Endothelial cell of umbilical vein (primary cell): Measurements from ENCODE around the gene ANKRD33B. TPM values are rescaled to one million over a fixed set of nuclear protein-coding genes. Genes with fewer than 3 reads are reported as not detected.

Experiments used
- BruUV-seq: library from RNA; stranded (reverse); fragments of 400-500 nt; replicated peaks from 2 replicates; lab custom pipeline; 2021; lab: Mats Ljungman, UMichigan
- CTCF ChIA-PET: fragments of 300-600, 350-600 bp; sonication (Branson Sonifier 250); formaldehyde crosslinking; loops from one replicate; lab custom pipeline; 2021; ENCODE audit warnings: antibody characterized with exemption, inconsistent platforms; lab: Charles Lee
- POLR2A ChIA-PET: fragments of 300-600, 350-600 bp; sonication (Branson Sonifier 250); formaldehyde crosslinking; loops from one replicate; lab custom pipeline; 2021; ENCODE audit warnings: antibody characterized with exemption, inconsistent platforms; lab: Charles Lee
- DNase-seq: peaks from one replicate; pipeline ENCODE4 v3.0.0-alpha.2; 2011; ENCODE audit warnings: low read depth, low spot score
- FAIRE-seq: peaks from 2 replicates; lab custom pipeline; 2011; peaks lifted over from hg19 to GRCh38; lab: Jason Lieb, UNC
- H2AFZ ChIP-seq: 2 replicates; pipeline ENCODE4 v1.6.0; 2012; ENCODE audit warnings: low read depth, low read length, control low read depth, inconsistent platforms
- H3K27ac ChIP-seq: 2 replicates; pipeline ENCODE4 v1.5.1; 2011; ENCODE audit warnings: low read depth, mild to moderate bottlenecking, control low read depth, low read length, moderate library complexity; ENCODE audit not compliant: insufficient read depth
- H3K27me3 ChIP-seq, 2 experiments: 2 replicates each; pipeline versions ENCODE4 v1.6.0 to v1.6.1; 2011; ENCODE audit warnings: low read length in 2 of 2, mixed read lengths in 1 of 2; ENCODE audit not compliant: control insufficient read depth in 2 of 2, insufficient read depth in 2 of 2
- H3K36me3 ChIP-seq, 2 experiments: 2 replicates in 1 of 2; 3 replicates in 1 of 2; pipeline ENCODE4 v1.5.1; 2011; ENCODE audit warnings: low read length in 2 of 2, mild to moderate bottlenecking in 1 of 2, moderate library complexity in 1 of 2; ENCODE audit not compliant: control insufficient read depth in 2 of 2, insufficient read depth in 2 of 2; ENCODE audit errors: extremely low read depth in 1 of 2
- H3K4me1 ChIP-seq: 3 replicates; pipeline ENCODE4 v1.5.1; 2011; ENCODE audit warnings: mild to moderate bottlenecking, low read length; ENCODE audit not compliant: control insufficient read depth, insufficient read depth; ENCODE audit errors: extremely low read depth
- H3K4me2 ChIP-seq: 2 replicates; pipeline ENCODE4 v1.6.1; 2011; ENCODE audit warnings: low read length, control low read depth, mixed read lengths; ENCODE audit not compliant: insufficient read depth
- H3K4me3 ChIP-seq, 3 experiments: fragments of 200-600 bp in 1 of 3; sonication (generic), shearing (Covaris generic) in 1 of 3; replicated peaks in 1 of 3; 2 replicates each; pipeline ENCODE4 v1.5.1; 2011 to 2016; ENCODE audit warnings: control low read depth in 3 of 3, low read length in 3 of 3, mild to moderate bottlenecking in 2 of 3, inconsistent platforms in 1 of 3, low read depth in 1 of 3, moderate library complexity in 1 of 3; ENCODE audit not compliant: insufficient read depth in 1 of 3
- H3K79me2 ChIP-seq: 2 replicates; pipeline ENCODE4 v1.6.0; 2012; ENCODE audit warnings: low read length, inconsistent platforms; ENCODE audit not compliant: control insufficient read depth, insufficient read depth
- H3K9ac ChIP-seq: replicated peaks from 2 replicates; pipeline ENCODE3; 2011; ENCODE audit warnings: low read length, control low read depth; ENCODE audit not compliant: insufficient read depth; ENCODE audit errors: extremely low read depth
- H3K9me1 ChIP-seq: replicated peaks from 3 replicates; pipeline ENCODE4 v1.6.0; 2011; ENCODE audit warnings: mild to moderate bottlenecking, low read length; ENCODE audit not compliant: control insufficient read depth, insufficient read depth; ENCODE audit errors: extremely low read depth
- H3K9me3 ChIP-seq: replicated peaks from 2 replicates; pipeline ENCODE4 v1.5.1; 2012; ENCODE audit warnings: low read length, inconsistent platforms; ENCODE audit not compliant: control insufficient read depth, insufficient read depth
- H4K20me1 ChIP-seq: replicated peaks from 2 replicates; pipeline ENCODE3; 2011; ENCODE audit warnings: mild to moderate bottlenecking, low read length; ENCODE audit not compliant: control insufficient read depth, insufficient read depth; ENCODE audit errors: extremely low read depth
- EZH2 ChIP-seq: IDR thresholded peaks from 2 replicates; pipeline ENCODE4 v1.6.1; 2012; ENCODE audit warnings: borderline replicate concordance, low read depth, mild to moderate bottlenecking, moderate library complexity, low read length, inconsistent platforms; ENCODE audit not compliant: severe bottlenecking
- FOS ChIP-seq: IDR thresholded peaks from 2 replicates; pipeline ENCODE4 v1.6.1; 2011; ENCODE audit warnings: mild to moderate bottlenecking, low read length, moderate library complexity, borderline replicate concordance; ENCODE audit not compliant: insufficient read depth
- GATA2 ChIP-seq: IDR thresholded peaks from 2 replicates; pipeline ENCODE4 v1.7.0; 2011; ENCODE audit warnings: low read depth, mild to moderate bottlenecking, moderate library complexity, mixed read lengths, low read length; ENCODE audit not compliant: insufficient read length, insufficient read depth
- MYC ChIP-seq: IDR thresholded peaks from one replicate; pipeline ENCODE4 v1.6.1; 2011; ENCODE audit warnings: mild to moderate bottlenecking, low read depth, low read length
- dilution Hi-C: fragments of 300-500 bp; cut with MboI; formaldehyde crosslinking; loops from one replicate; pipeline ENCODE4 v1.15.0; 2019; ENCODE audit warnings: low sequenced_read_pairs; ENCODE audit not compliant: extremely low pct_ligation_motif_present
- intact Hi-C: fragments of 100-400 bp; cut with micrococcal nuclease; formaldehyde crosslinking; loops from one replicate; pipeline ENCODE4 v1.10.0; 2022
- polyA plus RNA-seq, 4 experiments: library from polyadenylated mRNA; depleted of rRNA in 3 of 4; stranded (reverse) in 3 of 4; unstranded in 1 of 4; fragments of >200 nt; gene quantifications; 2 replicates each; pipeline versions ENCODE4 v1.2.1 to v1.2.3, GENCODE V29; 2011 to 2012; ENCODE audit warnings: missing spikeins in 1 of 4
- total RNA-seq: library from RNA; stranded (reverse); gene quantifications from 2 replicates; pipeline ENCODE4 v1.2.3, GENCODE V29; 2021
- TF ChIP-seq, protein P1 (sequence below), 2 donors: IDR thresholded peaks; 1 replicate in 1 of 2; 2 replicates in 1 of 2; pipeline ENCODE4 v1.5.1; 2011; ENCODE audit warnings: low read length in 2 of 2, mild to moderate bottlenecking in 2 of 2, moderate library complexity in 2 of 2, control low read depth in 1 of 2, inconsistent platforms in 1 of 2, low read depth in 1 of 2; ENCODE audit not compliant: insufficient read depth in 1 of 2; ENCODE audit errors: extremely low read depth in 1 of 2
- TF ChIP-seq, protein P2 (sequence below): IDR thresholded peaks from 2 replicates; pipeline ENCODE4 v1.6.1; 2011; ENCODE audit not compliant: insufficient read depth, insufficient read length

ANKRD33B gene
- total and polyA plus RNA-seq, 2 donors (not counting 3 experiments of a cell fraction or from before 2014, with no cell fraction given): 2.4 to 5.4 TPM

DNA sequence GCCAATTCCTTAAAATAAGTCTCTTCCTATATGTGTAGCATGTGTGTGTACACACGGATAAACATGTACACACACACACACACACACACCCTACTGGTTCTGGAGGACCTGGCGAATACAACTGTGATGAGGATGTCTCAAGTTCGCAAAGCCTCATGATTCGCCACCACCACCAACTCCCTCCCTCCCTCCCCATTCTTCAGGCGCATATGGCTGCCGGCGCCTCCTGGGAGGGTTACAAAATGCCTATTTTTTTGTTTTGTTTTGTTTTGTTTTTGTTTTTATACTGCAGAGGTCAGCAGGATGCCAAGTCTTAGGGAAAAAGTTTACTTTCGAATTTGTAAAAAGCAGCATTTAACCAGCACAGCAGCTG, 109.1 kb downstream of the ANKRD33B start:
- no peaks in the 10 kb centered on the region for H3K9me3 ChIP-seq
- H3K27me3 ChIP-seq: peaks cover 4 to 7% of the 10 kb centered on the region in 2 experiments
- no peak overlapping the region for H3K4me3 ChIP-seq
- no peak overlapping the region for H3K9ac ChIP-seq
- H4K20me1 ChIP-seq: no peaks in the 10 kb centered on the region
- TF ChIP-seq MYC (no peak), EZH2 (no peak), GATA2 (no peak), FOS (no peak)
- TF ChIP-seq, protein P1, sequence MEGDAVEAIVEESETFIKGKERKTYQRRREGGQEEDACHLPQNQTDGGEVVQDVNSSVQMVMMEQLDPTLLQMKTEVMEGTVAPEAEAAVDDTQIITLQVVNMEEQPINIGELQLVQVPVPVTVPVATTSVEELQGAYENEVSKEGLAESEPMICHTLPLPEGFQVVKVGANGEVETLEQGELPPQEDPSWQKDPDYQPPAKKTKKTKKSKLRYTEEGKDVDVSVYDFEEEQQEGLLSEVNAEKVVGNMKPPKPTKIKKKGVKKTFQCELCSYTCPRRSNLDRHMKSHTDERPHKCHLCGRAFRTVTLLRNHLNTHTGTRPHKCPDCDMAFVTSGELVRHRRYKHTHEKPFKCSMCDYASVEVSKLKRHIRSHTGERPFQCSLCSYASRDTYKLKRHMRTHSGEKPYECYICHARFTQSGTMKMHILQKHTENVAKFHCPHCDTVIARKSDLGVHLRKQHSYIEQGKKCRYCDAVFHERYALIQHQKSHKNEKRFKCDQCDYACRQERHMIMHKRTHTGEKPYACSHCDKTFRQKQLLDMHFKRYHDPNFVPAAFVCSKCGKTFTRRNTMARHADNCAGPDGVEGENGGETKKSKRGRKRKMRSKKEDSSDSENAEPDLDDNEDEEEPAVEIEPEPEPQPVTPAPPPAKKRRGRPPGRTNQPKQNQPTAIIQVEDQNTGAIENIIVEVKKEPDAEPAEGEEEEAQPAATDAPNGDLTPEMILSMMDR (IDR thresholded peaks at IDR 0.05; ENCODE audit: extremely low read depth in 1 of 2, insufficient read depth in 1 of 2, low read depth in 1 of 2, low read length in 2 of 2): no peak
- TF ChIP-seq, protein P2, sequence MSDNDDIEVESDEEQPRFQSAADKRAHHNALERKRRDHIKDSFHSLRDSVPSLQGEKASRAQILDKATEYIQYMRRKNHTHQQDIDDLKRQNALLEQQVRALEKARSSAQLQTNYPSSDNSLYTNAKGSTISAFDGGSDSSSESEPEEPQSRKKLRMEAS: no peak
- FAIRE-seq (no peak), DNase-seq (no peak)
- H2AFZ ChIP-seq: no peak overlapping the region
- no peaks in the 10 kb centered on the region for H3K4me1 ChIP-seq
- H3K27ac ChIP-seq: no peak overlapping the region
- H3K9me1 ChIP-seq: no peaks in the 10 kb centered on the region
- H3K36me3 ChIP-seq: peaks cover 0 to 4% of the 10 kb centered on the region in 2 experiments
- no TSS peak for BruUV-seq
- H3K4me2 ChIP-seq: no peak overlapping the region
- ChIA-PET POLR2A (no interaction called here), CTCF (no interaction called here)
- no peaks in the 10 kb centered on the region for H3K79me2 ChIP-seq
- dilution Hi-C loops: no loop called here
- intact Hi-C loops: no loop called here
